ENCODE results near the gene MRPL52.
"Not testable (repeated sequence)": the region's sequence is repeated elsewhere in the genome, so short reads cannot be mapped to it uniquely, and the experiment has no call there.

MRPL52 gene

GRCh38 chr14:22839159-22839779 lies 9.6 kb downstream of the MRPL52 start:
- no peak for DNase-seq (ENCODE audit: low read depth)

GRCh38 chr14:22841311-22841710 lies 11.6 kb downstream of the MRPL52 start:
- no peak for DNase-seq (ENCODE audit: low read depth)

- no peak for DNase-seq (ENCODE audit: low read depth)
Measured at GRCh38 chr14:22841769-22842168, 12.1 kb downstream of the MRPL52 start.

- no peak for DNase-seq (ENCODE audit: low read depth)
Measured at GRCh38 chr14:22842211-22843122, 12.8 kb downstream of the MRPL52 start.

- DNase-seq (ENCODE audit: low read depth) = no peak
Measured at GRCh38 chr14:22843123-22843925, 13.6 kb downstream of the MRPL52 start.

- DNase-seq (ENCODE audit: low read depth) = no peak
Measured at GRCh38 chr14:22844221-22845102, 14.8 kb downstream of the MRPL52 start.

GRCh38 chr14:22845103-22845394 lies 15.4 kb downstream of the MRPL52 start:
- no peak for DNase-seq (ENCODE audit: low read depth)

GRCh38 chr14:22845821-22846625 lies 16.3 kb downstream of the MRPL52 start:
- DNase-seq (ENCODE audit: low read depth) = no peak

- no peak for DNase-seq (ENCODE audit: low read depth)
Measured at GRCh38 chr14:22846811-22847307, 17.2 kb downstream of the MRPL52 start.

- no peak for DNase-seq (ENCODE audit: low read depth)
Measured at GRCh38 chr14:22847661-22848341, 18.1 kb downstream of the MRPL52 start.

GRCh38 chr14:22848351-22849164 lies 18.9 kb downstream of the MRPL52 start:
- DNase-seq (ENCODE audit: low read depth) = no peak

- DNase-seq (ENCODE audit: low read depth) = no peak
Measured at GRCh38 chr14:22849212-22849819, 19.6 kb downstream of the MRPL52 start.

- peak; percentile 93 for DNase-seq (ENCODE audit: low read depth)
Measured at GRCh38 chr14:22850944-22851764, 21.5 kb downstream of the MRPL52 start.

GRCh38 chr14:22852178-22852577 lies 22.5 kb downstream of the MRPL52 start:
- not testable (repeated sequence) for DNase-seq (ENCODE audit: low read depth)

GRCh38 chr14:22852599-22852939 lies 22.9 kb downstream of the MRPL52 start:
- no peak for DNase-seq (ENCODE audit: low read depth)

GRCh38 chr14:22852940-22853767 lies 23.5 kb downstream of the MRPL52 start:
- DNase-seq (ENCODE audit: low read depth) = no peak

GRCh38 chr14:22854296-22854695 lies 24.6 kb downstream of the MRPL52 start:
- not testable (repeated sequence) for DNase-seq (ENCODE audit: low read depth)
